Activated T-cell treated with anti-CD3 and anti-CD28 coated beads, Interleukin-2, amount 50 U/mL, for 72 hours (primary cell): ENCODE measurements around the gene CR1. TPM values are rescaled to one million over a fixed set of nuclear protein-coding genes. Genes with fewer than 3 reads are reported as not detected.
"Not testable (repeated sequence)": the region's sequence is repeated elsewhere in the genome, so short reads cannot be mapped to it uniquely, and the experiment has no call there.

Experiments
- ATAC-seq, 2 donors: fragments of 150-1000 bp; cut with Tn5 transposase; replicated peaks in 1 of 2; 2 replicates each; pipeline ENCODE4 v1.10.0; 2021; ENCODE audit warnings: moderate library complexity in 2 of 2, mild to moderate bottlenecking in 1 of 2
- DNase-seq, 2 donors: peaks; one replicate each; pipeline ENCODE4 v3.0.0; 2021 to 2022; ENCODE audit warnings: mixed read lengths in 1 of 2
- H3K27ac Mint-ChIP-seq: one replicate; pipeline ENCODE4 v1.8.0; 2022; ENCODE audit warnings: mild to moderate bottlenecking, moderate library complexity, mixed read lengths
- H3K27me3 Mint-ChIP-seq: one replicate; pipeline ENCODE4 v1.8.0; 2022; ENCODE audit warnings: low read depth, mixed read lengths
- H3K36me3 Mint-ChIP-seq, 2 donors: one replicate each; pipeline ENCODE4 v1.8.0; 2022; ENCODE audit warnings: mixed read lengths in 2 of 2, mild to moderate bottlenecking in 1 of 2; ENCODE audit not compliant: insufficient read depth in 2 of 2
- H3K4me1 Mint-ChIP-seq: one replicate; pipeline ENCODE4 v1.8.0; 2022; ENCODE audit warnings: low read depth, mixed read lengths
- H3K4me3 Mint-ChIP-seq, 2 donors: one replicate each; pipeline ENCODE4 v1.8.0; 2022; ENCODE audit warnings: mild to moderate bottlenecking in 2 of 2, mixed read lengths in 2 of 2, moderate library complexity in 2 of 2
- H3K9me3 Mint-ChIP-seq, 2 donors: one replicate each; pipeline ENCODE4 v1.8.0; 2022; ENCODE audit warnings: mixed read lengths in 2 of 2
- total RNA-seq, 2 donors: library from RNA; stranded (reverse); gene quantifications; one replicate each; pipeline ENCODE4 v1.2.3, GENCODE V29; 2022

Gene CR1
- total RNA-seq, 2 donors from 2014 or later: 0.09 to 0.22 TPM

DNA sequence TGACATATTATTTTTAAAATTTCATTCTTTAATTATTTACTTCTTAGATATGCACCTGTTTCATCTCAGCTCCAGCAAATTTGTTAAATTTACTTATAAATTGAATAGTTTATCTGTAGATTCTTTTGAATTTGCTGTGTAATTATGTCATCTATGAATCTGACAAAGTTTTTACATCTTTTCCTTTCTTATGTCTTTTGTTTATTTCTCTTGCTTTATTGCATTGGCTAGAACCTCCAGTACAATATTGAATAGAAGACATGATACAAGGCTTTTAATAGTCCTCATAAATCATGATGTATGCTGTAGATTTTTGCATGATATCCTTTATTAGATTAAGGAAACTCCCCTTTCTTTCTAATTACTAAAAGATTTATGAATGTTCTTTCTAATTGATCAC lies 20.8 kb downstream of the CR1 start:
- H3K27ac Mint-ChIP-seq: no peak overlapping the region

DNA sequence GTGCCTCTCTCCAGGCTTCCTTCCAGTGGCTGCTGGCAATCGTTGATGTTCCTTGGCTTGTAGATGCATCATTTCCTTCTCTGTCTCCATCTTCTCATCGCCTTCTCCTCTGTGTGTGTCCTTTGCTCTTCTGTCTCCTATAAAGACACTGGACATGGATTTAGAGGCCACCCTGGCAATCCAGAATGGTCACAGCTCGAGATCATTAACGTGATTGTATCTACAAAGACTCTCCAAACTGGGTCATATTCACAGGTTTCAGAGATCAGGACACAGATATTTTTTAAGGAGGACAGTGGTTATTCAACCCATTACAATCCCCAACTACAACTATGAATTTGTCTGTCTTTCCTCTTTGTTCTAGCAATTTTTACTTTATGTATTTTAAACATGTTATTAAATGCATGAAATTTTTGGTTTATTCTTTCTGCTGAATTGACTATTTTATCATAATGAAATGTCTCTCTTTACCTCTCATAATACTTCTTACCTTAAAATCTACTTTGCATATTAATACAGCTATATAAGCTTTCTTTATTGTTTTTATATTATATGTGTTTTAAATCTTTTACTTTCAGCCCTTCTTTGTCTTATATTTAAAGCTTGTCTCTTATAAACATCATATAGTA lies 22.8 kb downstream of the CR1 start:
- no peaks in the 10 kb centered on the region for H3K9me3 Mint-ChIP-seq
- H3K4me1 Mint-ChIP-seq: no peaks in the 10 kb centered on the region
- H3K27me3 Mint-ChIP-seq: peaks cover 3% of the 10 kb centered on the region
- no peak overlapping the region for H3K27ac Mint-ChIP-seq
- H3K36me3 Mint-ChIP-seq: peaks cover 0 to 2% of the 10 kb centered on the region in 2 donors
- no peak overlapping the region for H3K4me3 Mint-ChIP-seq
- no peak for ATAC-seq
- DNase-seq: no peak

More for the DNA sequence above, 20.8 kb downstream of the CR1 start:
- ATAC-seq: no peak
- Mint-ChIP-seq H3K36me3 (peaks cover 0 to 2% of the 10 kb centered on the region in 2 donors), H3K27me3 (peaks cover 13% of the 10 kb centered on the region), H3K9me3 (no peaks in the 10 kb centered on the region), H3K4me3 (no peak overlapping the region), H3K4me1 (no peaks in the 10 kb centered on the region)
- DNase-seq: no peak

GRCh38 chr1:207519505-207520399 lies 23.8 kb downstream of the CR1 start:
- peaks cover 0 to 2% of the 10 kb centered on the region in 2 donors for H3K36me3 Mint-ChIP-seq
- ATAC-seq (no peak), DNase-seq (no peak)
- no peaks in the 10 kb centered on the region for H3K27me3 Mint-ChIP-seq
- no peak overlapping the region for H3K4me3 Mint-ChIP-seq
- H3K9me3 Mint-ChIP-seq: no peaks in the 10 kb centered on the region
- H3K27ac Mint-ChIP-seq: no peak overlapping the region
- H3K4me1 Mint-ChIP-seq: no peaks in the 10 kb centered on the region

- H3K4me1 Mint-ChIP-seq, H3K27ac Mint-ChIP-seq, H3K4me3 Mint-ChIP-seq, H3K27me3 Mint-ChIP-seq, H3K9me3 Mint-ChIP-seq, ATAC-seq, DNase-seq, H3K36me3 Mint-ChIP-seq: not testable (repeated sequence)
These were observed 24.7 kb downstream of the CR1 start for GRCh38 chr1:207520400-207521345.

DNA sequence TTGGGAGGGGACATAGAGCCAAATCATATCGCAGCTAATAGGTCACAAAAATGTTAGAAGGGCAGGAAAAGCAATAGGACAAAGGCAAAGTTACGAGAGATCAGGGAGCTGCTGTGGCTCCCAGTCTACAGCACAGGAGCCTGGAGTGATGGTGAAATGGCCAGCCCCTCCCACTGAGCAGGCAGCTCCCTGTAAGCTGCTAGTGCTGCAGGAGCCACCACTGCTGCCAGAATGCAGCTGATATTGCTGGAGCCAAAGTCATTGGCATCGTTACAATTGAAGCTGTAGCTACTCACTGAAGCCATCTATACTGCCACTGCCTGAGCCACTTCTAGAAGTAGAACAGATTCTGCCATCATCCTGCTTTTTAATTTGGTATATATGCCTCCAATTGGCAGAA lies 29.3 kb downstream of the CR1 start:
- H3K27ac Mint-ChIP-seq, H3K9me3 Mint-ChIP-seq, H3K4me1 Mint-ChIP-seq, DNase-seq, H3K4me3 Mint-ChIP-seq, H3K27me3 Mint-ChIP-seq, ATAC-seq, H3K36me3 Mint-ChIP-seq: not testable (repeated sequence)

DNA sequence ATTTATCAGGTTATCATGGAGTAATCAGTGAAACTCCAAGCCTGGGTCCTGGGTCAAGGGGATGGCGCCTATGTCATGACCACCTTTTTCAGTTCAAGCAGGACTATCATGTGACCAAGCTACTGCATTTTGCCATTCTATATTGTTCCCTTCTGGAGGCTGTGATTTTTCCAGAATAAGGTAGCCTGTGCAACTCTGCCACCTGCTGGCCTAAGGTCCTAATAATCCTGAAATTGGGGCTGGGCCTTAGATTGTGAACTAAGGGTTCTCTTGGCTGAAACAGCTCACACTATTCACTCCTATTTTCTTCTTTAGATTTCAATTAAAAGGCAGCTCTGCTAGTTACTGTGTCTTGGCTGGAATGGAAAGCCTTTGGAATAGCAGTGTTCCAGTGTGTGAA lies 32.4 kb downstream of the CR1 start:
- not testable (repeated sequence) for H3K36me3 Mint-ChIP-seq, H3K4me1 Mint-ChIP-seq, H3K4me3 Mint-ChIP-seq, DNase-seq, H3K27me3 Mint-ChIP-seq, H3K9me3 Mint-ChIP-seq, ATAC-seq, H3K27ac Mint-ChIP-seq

DNA sequence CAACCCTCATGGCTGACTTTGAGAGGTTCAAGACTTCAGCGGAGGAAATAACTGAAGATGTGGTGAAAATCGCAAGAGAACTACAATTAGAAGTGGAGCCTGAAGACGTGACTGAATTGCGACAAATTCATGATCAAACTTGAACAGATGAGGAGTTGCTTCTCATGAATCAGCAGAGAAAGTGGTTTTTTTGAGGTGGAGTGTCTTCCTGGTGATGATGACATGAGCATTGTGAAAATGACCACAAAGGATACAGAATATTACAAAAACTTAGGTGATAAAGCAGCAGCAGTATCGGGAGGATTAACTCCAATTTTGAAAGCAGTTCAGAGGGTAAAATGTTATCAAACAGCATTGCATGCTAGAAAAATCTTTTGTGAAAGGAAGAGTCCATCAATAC lies 40.3 kb downstream of the CR1 start:
- not testable (repeated sequence) for DNase-seq, H3K9me3 Mint-ChIP-seq, H3K27ac Mint-ChIP-seq, H3K36me3 Mint-ChIP-seq, H3K4me3 Mint-ChIP-seq, H3K4me1 Mint-ChIP-seq, H3K27me3 Mint-ChIP-seq
- ATAC-seq: peak; percentile 78

DNA sequence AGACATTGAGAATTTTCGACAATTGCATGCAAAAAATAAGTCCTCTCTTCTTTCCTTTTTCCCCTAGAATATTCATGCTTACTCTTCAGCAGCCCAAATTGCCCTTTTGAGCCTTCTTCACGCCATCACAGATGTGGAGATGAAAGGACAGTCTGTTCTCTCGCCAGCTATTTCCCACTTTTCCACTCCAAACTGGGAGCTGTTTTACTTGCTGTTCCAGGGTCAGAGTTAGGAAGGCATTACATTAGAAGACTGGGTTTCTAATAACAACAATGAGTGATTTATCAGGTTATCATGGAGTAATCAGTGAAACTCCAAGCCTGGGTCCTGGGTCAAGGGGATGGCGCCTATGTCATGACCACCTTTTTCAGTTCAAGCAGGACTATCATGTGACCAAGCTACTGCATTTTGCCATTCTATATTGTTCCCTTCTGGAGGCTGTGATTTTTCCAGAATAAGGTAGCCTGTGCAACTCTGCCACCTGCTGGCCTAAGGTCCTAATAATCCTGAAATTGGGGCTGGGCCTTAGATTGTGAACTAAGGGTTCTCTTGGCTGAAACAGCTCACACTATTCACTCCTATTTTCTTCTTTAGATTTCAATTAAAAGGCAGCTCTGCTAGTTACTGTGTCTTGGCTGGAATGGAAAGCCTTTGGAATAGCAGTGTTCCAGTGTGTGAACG lies 50.9 kb downstream of the CR1 start:
- H3K36me3 Mint-ChIP-seq, H3K27ac Mint-ChIP-seq, H3K4me3 Mint-ChIP-seq, DNase-seq, H3K9me3 Mint-ChIP-seq, ATAC-seq, H3K4me1 Mint-ChIP-seq, H3K27me3 Mint-ChIP-seq: not testable (repeated sequence)

GRCh38 chr1:207554823-207555222 lies 58.9 kb downstream of the CR1 start:
- not testable (repeated sequence) for H3K4me3 Mint-ChIP-seq, H3K36me3 Mint-ChIP-seq

GRCh38 chr1:207565546-207566468 lies 69.8 kb downstream of the CR1 start:
- no peaks in the 10 kb centered on the region for H3K9me3 Mint-ChIP-seq
- no peaks in the 10 kb centered on the region for H3K36me3 Mint-ChIP-seq
- ATAC-seq: peak in 1 of 2 donors; percentile 30
- H3K27ac Mint-ChIP-seq: no peak overlapping the region
- H3K4me1 Mint-ChIP-seq: no peaks in the 10 kb centered on the region
- no peak overlapping the region for H3K4me3 Mint-ChIP-seq
- H3K27me3 Mint-ChIP-seq: no peaks in the 10 kb centered on the region
- no peak for DNase-seq

More at GRCh38 chr1:207554823-207555222, 58.9 kb downstream of the CR1 start:
- H3K9me3 Mint-ChIP-seq, H3K27ac Mint-ChIP-seq, H3K27me3 Mint-ChIP-seq, DNase-seq, H3K4me1 Mint-ChIP-seq: not testable (repeated sequence)
- ATAC-seq: peak; percentile 74 to 78

GRCh38 chr1:207571926-207572325 lies 76.0 kb downstream of the CR1 start:
- DNase-seq, H3K4me1 Mint-ChIP-seq, H3K4me3 Mint-ChIP-seq, H3K9me3 Mint-ChIP-seq, H3K36me3 Mint-ChIP-seq, H3K27ac Mint-ChIP-seq: not testable (repeated sequence)
- peaks cover 17% of the 10 kb centered on the region for H3K27me3 Mint-ChIP-seq
- ATAC-seq: peak; percentile 79 to 83

DNA sequence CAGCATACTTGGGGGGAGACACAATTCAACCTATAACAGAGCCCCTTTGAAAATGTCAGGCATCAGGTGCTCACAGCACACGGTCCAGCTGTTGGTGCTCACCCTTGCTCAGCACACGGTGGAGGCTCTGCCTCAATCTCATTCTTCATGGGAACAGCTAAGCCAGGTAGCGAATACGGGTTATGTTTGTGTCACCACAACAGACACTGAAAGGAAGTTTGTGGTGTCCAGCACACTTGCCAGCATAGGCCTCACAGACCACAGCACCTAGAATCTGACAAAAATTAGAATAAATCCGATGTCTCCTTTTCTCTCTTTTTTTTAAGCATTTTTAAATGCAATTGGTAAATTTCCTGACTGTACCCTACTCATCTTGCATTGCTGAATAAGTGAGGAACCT lies 77.1 kb downstream of the CR1 start:
- peaks cover 17% of the 10 kb centered on the region for H3K27me3 Mint-ChIP-seq
- not testable (repeated sequence) for DNase-seq, H3K9me3 Mint-ChIP-seq, H3K4me3 Mint-ChIP-seq, H3K27ac Mint-ChIP-seq, H3K36me3 Mint-ChIP-seq, ATAC-seq, H3K4me1 Mint-ChIP-seq
